GM23338 (cell line): ENCODE results near the gene FGFR2.

Experiments
- CREB1 ChIP-seq: fragments of 250-450 bp; sonication (Bioruptor Pico); IDR thresholded peaks from 2 replicates; pipeline ENCODE4 v1.5.0; 2020; ENCODE audit warnings: low read depth, mild to moderate bottlenecking, moderate library complexity
- EZH2 ChIP-seq: fragments of 200-600 bp; sonication (generic); IDR thresholded peaks from one replicate; pipeline ENCODE4 v1.8.0; 2017; ENCODE audit warnings: antibody characterized with exemption, mild to moderate bottlenecking, low read depth; ENCODE audit not compliant: unreplicated experiment
- EZH2phosphoT487 ChIP-seq: fragments of 200-600 bp; sonication (generic); IDR thresholded peaks from one replicate; pipeline ENCODE4 v1.8.1; 2018; ENCODE audit warnings: antibody characterized with exemption; ENCODE audit not compliant: unreplicated experiment
- JUNB ChIP-seq: IDR thresholded peaks from one replicate; pipeline ENCODE4 v1.6.1; 2016; ENCODE audit warnings: antibody characterized with exemption; ENCODE audit not compliant: unreplicated experiment
- NANOG ChIP-seq: IDR thresholded peaks from 2 replicates; pipeline ENCODE4 v1.6.1; 2016; ENCODE audit warnings: antibody characterized with exemption, borderline replicate concordance
- POLR2AphosphoS5 ChIP-seq: IDR thresholded peaks from 2 replicates; pipeline ENCODE4 v1.6.1; 2016; ENCODE audit warnings: antibody characterized with exemption, low read depth
- STAT1 ChIP-seq: IDR thresholded peaks from one replicate; pipeline ENCODE4 v1.6.1; 2016; ENCODE audit warnings: antibody characterized with exemption; ENCODE audit not compliant: unreplicated experiment
- ZNF331 ChIP-seq: fragments of 250-450 bp; sonication (Bioruptor Pico); IDR thresholded peaks from 2 replicates; pipeline ENCODE4 v1.5.0; 2020; ENCODE audit warnings: low read depth, mild to moderate bottlenecking, moderate library complexity
- TF ChIP-seq, protein P1 (sequence below), 2 experiments: fragments of 200-600 bp in 1 of 2; sonication (generic) in 1 of 2; conservative IDR thresholded peaks; 2 replicates each; pipeline versions ENCODE4 v1.5.1 to v1.6.1; 2016 to 2017; ENCODE audit warnings: antibody characterized with exemption in 2 of 2, low read depth in 2 of 2, mild to moderate bottlenecking in 2 of 2, moderate library complexity in 1 of 2
- TF ChIP-seq, protein P2 (sequence below): IDR thresholded peaks from one replicate; pipeline ENCODE4 v1.6.1; 2018; ENCODE audit warnings: antibody characterized with exemption; ENCODE audit not compliant: unreplicated experiment
- TF ChIP-seq, protein P3 (sequence below): fragments of 250-450 bp; sonication (Bioruptor Pico); IDR thresholded peaks from 2 replicates; pipeline ENCODE4 v1.5.0; 2020; ENCODE audit warnings: mild to moderate bottlenecking, moderate library complexity
- TF ChIP-seq, protein P4 (sequence below): IDR thresholded peaks from 2 replicates; pipeline ENCODE4 v1.6.1; 2016; ENCODE audit warnings: antibody characterized with exemption

DNA sequence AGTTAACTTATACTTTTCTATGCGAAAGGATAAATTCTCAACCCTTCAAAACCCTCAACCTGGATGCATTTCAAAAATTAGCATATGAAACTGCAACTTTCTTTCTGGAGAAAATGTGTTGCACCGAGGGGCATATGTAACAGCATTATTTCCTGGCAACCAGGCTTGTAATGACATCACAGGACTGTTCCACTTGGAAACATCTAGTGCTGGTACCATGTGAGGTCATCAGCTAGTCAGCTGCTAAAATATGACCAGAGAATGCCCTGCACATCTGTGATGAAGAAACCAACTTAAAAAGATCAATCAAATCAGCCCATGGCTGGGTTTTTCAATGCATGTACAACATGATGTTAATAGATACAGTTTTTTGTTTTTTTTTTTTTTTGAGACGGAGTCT lies 40.0 kb downstream of the FGFR2 start:
- TF ChIP-seq, protein P1, sequence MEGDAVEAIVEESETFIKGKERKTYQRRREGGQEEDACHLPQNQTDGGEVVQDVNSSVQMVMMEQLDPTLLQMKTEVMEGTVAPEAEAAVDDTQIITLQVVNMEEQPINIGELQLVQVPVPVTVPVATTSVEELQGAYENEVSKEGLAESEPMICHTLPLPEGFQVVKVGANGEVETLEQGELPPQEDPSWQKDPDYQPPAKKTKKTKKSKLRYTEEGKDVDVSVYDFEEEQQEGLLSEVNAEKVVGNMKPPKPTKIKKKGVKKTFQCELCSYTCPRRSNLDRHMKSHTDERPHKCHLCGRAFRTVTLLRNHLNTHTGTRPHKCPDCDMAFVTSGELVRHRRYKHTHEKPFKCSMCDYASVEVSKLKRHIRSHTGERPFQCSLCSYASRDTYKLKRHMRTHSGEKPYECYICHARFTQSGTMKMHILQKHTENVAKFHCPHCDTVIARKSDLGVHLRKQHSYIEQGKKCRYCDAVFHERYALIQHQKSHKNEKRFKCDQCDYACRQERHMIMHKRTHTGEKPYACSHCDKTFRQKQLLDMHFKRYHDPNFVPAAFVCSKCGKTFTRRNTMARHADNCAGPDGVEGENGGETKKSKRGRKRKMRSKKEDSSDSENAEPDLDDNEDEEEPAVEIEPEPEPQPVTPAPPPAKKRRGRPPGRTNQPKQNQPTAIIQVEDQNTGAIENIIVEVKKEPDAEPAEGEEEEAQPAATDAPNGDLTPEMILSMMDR (conservative IDR thresholded peaks at IDR 0.05; ENCODE audit: low read depth in 2 of 2), result no peak
- TF ChIP-seq EZH2, result no peak
- TF ChIP-seq NANOG, result no peak
- no peak for TF ChIP-seq POLR2AphosphoS5
- TF ChIP-seq JUNB, result no peak
- TF ChIP-seq, protein P2, sequence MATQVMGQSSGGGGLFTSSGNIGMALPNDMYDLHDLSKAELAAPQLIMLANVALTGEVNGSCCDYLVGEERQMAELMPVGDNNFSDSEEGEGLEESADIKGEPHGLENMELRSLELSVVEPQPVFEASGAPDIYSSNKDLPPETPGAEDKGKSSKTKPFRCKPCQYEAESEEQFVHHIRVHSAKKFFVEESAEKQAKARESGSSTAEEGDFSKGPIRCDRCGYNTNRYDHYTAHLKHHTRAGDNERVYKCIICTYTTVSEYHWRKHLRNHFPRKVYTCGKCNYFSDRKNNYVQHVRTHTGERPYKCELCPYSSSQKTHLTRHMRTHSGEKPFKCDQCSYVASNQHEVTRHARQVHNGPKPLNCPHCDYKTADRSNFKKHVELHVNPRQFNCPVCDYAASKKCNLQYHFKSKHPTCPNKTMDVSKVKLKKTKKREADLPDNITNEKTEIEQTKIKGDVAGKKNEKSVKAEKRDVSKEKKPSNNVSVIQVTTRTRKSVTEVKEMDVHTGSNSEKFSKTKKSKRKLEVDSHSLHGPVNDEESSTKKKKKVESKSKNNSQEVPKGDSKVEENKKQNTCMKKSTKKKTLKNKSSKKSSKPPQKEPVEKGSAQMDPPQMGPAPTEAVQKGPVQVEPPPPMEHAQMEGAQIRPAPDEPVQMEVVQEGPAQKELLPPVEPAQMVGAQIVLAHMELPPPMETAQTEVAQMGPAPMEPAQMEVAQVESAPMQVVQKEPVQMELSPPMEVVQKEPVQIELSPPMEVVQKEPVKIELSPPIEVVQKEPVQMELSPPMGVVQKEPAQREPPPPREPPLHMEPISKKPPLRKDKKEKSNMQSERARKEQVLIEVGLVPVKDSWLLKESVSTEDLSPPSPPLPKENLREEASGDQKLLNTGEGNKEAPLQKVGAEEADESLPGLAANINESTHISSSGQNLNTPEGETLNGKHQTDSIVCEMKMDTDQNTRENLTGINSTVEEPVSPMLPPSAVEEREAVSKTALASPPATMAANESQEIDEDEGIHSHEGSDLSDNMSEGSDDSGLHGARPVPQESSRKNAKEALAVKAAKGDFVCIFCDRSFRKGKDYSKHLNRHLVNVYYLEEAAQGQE, result no peak
- no peak for TF ChIP-seq ZNF331 (CRISPR knock-in tag)
- TF ChIP-seq, protein P3, sequence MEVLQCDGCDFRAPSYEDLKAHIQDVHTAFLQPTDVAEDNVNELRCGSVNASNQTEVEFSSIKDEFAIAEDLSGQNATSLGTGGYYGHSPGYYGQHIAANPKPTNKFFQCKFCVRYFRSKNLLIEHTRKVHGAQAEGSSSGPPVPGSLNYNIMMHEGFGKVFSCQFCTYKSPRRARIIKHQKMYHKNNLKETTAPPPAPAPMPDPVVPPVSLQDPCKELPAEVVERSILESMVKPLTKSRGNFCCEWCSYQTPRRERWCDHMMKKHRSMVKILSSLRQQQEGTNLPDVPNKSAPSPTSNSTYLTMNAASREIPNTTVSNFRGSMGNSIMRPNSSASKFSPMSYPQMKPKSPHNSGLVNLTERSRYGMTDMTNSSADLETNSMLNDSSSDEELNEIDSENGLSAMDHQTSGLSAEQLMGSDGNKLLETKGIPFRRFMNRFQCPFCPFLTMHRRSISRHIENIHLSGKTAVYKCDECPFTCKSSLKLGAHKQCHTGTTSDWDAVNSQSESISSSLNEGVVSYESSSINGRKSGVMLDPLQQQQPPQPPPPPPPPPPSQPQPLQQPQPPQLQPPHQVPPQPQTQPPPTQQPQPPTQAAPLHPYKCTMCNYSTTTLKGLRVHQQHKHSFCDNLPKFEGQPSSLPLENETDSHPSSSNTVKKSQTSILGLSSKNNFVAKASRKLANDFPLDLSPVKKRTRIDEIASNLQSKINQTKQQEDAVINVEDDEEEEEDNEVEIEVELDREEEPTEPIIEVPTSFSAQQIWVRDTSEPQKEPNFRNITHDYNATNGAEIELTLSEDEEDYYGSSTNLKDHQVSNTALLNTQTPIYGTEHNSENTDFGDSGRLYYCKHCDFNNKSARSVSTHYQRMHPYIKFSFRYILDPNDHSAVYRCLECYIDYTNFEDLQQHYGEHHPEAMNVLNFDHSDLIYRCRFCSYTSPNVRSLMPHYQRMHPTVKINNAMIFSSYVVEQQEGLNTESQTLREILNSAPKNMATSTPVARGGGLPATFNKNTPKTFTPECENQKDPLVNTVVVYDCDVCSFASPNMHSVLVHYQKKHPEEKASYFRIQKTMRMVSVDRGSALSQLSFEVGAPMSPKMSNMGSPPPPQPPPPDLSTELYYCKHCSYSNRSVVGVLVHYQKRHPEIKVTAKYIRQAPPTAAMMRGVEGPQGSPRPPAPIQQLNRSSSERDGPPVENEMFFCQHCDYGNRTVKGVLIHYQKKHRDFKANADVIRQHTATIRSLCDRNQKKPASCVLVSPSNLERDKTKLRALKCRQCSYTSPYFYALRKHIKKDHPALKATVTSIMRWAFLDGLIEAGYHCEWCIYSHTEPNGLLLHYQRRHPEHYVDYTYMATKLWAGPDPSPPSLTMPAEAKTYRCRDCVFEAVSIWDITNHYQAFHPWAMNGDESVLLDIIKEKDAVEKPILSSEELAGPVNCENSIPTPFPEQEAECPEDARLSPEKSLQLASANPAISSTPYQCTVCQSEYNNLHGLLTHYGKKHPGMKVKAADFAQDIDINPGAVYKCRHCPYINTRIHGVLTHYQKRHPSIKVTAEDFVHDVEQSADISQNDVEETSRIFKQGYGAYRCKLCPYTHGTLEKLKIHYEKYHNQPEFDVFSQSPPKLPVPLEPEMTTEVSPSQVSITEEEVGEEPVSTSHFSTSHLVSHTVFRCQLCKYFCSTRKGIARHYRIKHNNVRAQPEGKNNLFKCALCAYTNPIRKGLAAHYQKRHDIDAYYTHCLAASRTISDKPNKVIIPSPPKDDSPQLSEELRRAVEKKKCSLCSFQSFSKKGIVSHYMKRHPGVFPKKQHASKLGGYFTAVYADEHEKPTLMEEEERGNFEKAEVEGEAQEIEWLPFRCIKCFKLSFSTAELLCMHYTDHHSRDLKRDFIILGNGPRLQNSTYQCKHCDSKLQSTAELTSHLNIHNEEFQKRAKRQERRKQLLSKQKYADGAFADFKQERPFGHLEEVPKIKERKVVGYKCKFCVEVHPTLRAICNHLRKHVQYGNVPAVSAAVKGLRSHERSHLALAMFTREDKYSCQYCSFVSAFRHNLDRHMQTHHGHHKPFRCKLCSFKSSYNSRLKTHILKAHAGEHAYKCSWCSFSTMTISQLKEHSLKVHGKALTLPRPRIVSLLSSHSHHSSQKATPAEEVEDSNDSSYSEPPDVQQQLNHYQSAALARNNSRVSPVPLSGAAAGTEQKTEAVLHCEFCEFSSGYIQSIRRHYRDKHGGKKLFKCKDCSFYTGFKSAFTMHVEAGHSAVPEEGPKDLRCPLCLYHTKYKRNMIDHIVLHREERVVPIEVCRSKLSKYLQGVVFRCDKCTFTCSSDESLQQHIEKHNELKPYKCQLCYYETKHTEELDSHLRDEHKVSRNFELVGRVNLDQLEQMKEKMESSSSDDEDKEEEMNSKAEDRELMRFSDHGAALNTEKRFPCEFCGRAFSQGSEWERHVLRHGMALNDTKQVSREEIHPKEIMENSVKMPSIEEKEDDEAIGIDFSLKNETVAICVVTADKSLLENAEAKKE (CRISPR knock-in tag), result no peak
- no peak for TF ChIP-seq EZH2phosphoT487
- TF ChIP-seq, protein P4, sequence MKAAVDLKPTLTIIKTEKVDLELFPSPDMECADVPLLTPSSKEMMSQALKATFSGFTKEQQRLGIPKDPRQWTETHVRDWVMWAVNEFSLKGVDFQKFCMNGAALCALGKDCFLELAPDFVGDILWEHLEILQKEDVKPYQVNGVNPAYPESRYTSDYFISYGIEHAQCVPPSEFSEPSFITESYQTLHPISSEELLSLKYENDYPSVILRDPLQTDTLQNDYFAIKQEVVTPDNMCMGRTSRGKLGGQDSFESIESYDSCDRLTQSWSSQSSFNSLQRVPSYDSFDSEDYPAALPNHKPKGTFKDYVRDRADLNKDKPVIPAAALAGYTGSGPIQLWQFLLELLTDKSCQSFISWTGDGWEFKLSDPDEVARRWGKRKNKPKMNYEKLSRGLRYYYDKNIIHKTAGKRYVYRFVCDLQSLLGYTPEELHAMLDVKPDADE, result no peak
- no peak for TF ChIP-seq CREB1 (CRISPR knock-in tag)
- TF ChIP-seq STAT1, result no peak
